ENCODE measurements around the gene CDS2. TPM values are rescaled to one million over a fixed set of nuclear protein-coding genes. Genes with fewer than 3 reads are reported as not detected.
A peak's percentile ranks its signal among the peaks of the same experiment; 100 is the strongest.

The CDS2 gene
- total and polyA plus RNA-seq, 2 of the 13 experiments (the other 11 are each of a cell fraction or from before 2014, with no cell fraction given), result 81.3 to 153 TPM

DNA sequence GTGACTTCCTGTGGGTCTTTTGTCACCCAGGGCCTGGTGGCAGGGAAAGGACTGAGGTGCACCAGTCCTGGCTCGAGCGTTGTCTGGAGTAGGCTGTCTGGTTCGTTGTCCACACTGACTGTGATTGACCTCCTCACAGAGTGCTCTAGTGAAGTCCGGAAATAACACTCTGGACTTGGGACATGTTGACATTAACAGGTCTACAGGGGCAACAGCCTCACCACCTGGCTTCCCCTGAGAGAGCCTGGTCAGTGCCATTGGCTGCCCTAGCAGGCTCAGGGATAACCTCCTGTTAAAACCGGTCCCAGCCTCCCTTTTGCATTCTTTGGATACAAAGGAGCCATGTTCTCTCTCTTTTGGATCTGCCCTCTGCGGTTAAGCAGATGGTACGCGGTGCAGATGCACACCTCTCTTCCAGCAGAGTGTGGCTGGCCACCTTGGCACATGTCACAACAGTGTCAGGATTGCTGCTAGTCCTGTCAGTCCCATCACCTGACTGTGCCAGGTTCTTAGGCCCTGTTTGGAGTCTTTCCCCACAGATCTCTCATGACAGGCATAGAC is 46.2 kb downstream of the CDS2 start (continued):
- TF ChIP-seq, protein P1, sequence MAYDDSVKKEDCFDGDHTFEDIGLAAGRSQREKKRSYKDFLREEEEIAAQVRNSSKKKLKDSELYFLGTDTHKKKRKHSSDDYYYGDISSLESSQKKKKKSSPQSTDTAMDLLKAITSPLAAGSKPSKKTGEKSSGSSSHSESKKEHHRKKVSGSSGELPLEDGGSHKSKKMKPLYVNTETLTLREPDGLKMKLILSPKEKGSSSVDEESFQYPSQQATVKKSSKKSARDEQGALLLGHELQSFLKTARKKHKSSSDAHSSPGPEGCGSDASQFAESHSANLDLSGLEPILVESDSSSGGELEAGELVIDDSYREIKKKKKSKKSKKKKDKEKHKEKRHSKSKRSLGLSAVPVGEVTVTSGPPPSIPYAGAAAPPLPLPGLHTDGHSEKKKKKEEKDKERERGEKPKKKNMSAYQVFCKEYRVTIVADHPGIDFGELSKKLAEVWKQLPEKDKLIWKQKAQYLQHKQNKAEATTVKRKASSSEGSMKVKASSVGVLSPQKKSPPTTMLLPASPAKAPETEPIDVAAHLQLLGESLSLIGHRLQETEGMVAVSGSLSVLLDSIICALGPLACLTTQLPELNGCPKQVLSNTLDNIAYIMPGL (CRISPR knock-in tag; IDR thresholded peaks at IDR 0.05; ENCODE audit: borderline replicate concordance in 1 of 2, low read depth in 1 of 2), result peak; percentile 35 to 76; a peak in 1 of 4 replicates
- TF ChIP-seq, protein P2, sequence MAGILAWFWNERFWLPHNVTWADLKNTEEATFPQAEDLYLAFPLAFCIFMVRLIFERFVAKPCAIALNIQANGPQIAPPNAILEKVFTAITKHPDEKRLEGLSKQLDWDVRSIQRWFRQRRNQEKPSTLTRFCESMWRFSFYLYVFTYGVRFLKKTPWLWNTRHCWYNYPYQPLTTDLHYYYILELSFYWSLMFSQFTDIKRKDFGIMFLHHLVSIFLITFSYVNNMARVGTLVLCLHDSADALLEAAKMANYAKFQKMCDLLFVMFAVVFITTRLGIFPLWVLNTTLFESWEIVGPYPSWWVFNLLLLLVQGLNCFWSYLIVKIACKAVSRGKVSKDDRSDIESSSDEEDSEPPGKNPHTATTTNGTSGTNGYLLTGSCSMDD (CRISPR knock-in tag; IDR thresholded peaks at IDR 0.05), result no peak
- TF ChIP-seq KMT2B (CRISPR knock-in tag; IDR thresholded peaks at IDR 0.05) (peak; percentile 63; the same call in 1 of the 2 replicates), ZNF234 (CRISPR knock-in tag; conservative IDR thresholded peaks at IDR 0.05) (no peak), PTBP1 (IDR thresholded peaks at IDR 0.05; ENCODE audit: low read depth, low read length, poor library complexity, severe bottlenecking) (no peak), ZNF136 (CRISPR knock-in tag; IDR thresholded peaks at IDR 0.05; ENCODE audit: low read depth) (no peak), CREM (IDR thresholded peaks at IDR 0.05) (no peak; the same call in 1 of the 2 replicates), CREM (CRISPR knock-in tag; IDR thresholded peaks at IDR 0.05) (no peak), SOX6 (IDR thresholded peaks at IDR 0.05) (no peak), SOX6 (CRISPR knock-in tag; IDR thresholded peaks at IDR 0.05) (peak; percentile 78), NBN (conservative IDR thresholded peaks at IDR 0.05) (no peak), NFYB (CRISPR knock-in tag; IDR thresholded peaks at IDR 0.05) (no peak), MXD4 (CRISPR knock-in tag; IDR thresholded peaks at IDR 0.05) (peak; percentile 76; the same call in 1 of the 2 replicates), ZBTB20 (CRISPR knock-in tag; IDR thresholded peaks at IDR 0.05; ENCODE audit: borderline replicate concordance, low read depth) (no peak), HNRNPLL (IDR thresholded peaks at IDR 0.05; ENCODE audit: low read depth, low read length, poor library complexity, severe bottlenecking) (no peak), ZFAT (CRISPR knock-in tag; conservative IDR thresholded peaks at IDR 0.05) (no peak)
- TF ChIP-seq, protein P3, sequence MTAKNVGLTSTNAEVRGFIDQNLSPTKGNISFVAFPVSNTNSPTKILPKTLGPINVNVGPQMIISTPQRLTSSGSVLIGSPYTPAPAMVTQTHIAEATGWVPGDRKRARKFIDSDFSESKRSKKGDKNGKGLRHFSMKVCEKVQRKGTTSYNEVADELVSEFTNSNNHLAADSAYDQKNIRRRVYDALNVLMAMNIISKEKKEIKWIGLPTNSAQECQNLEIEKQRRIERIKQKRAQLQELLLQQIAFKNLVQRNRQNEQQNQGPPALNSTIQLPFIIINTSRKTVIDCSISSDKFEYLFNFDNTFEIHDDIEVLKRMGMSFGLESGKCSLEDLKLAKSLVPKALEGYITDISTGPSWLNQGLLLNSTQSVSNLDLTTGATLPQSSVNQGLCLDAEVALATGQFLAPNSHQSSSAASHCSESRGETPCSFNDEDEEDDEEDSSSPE (CRISPR knock-in tag; IDR thresholded peaks at IDR 0.05), result no peak; the same call in 1 of the 2 replicates
- TF ChIP-seq, protein P4, sequence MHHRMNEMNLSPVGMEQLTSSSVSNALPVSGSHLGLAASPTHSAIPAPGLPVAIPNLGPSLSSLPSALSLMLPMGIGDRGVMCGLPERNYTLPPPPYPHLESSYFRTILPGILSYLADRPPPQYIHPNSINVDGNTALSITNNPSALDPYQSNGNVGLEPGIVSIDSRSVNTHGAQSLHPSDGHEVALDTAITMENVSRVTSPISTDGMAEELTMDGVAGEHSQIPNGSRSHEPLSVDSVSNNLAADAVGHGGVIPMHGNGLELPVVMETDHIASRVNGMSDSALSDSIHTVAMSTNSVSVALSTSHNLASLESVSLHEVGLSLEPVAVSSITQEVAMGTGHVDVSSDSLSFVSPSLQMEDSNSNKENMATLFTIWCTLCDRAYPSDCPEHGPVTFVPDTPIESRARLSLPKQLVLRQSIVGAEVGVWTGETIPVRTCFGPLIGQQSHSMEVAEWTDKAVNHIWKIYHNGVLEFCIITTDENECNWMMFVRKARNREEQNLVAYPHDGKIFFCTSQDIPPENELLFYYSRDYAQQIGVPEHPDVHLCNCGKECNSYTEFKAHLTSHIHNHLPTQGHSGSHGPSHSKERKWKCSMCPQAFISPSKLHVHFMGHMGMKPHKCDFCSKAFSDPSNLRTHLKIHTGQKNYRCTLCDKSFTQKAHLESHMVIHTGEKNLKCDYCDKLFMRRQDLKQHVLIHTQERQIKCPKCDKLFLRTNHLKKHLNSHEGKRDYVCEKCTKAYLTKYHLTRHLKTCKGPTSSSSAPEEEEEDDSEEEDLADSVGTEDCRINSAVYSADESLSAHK (CRISPR knock-in tag; IDR thresholded peaks at IDR 0.05; ENCODE audit: borderline replicate concordance), result no peak
- TF ChIP-seq, protein P5, sequence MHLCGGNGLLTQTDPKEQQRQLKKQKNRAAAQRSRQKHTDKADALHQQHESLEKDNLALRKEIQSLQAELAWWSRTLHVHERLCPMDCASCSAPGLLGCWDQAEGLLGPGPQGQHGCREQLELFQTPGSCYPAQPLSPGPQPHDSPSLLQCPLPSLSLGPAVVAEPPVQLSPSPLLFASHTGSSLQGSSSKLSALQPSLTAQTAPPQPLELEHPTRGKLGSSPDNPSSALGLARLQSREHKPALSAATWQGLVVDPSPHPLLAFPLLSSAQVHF (CRISPR knock-in tag; IDR thresholded peaks at IDR 0.05), result no peak
- TF ChIP-seq, protein P6, sequence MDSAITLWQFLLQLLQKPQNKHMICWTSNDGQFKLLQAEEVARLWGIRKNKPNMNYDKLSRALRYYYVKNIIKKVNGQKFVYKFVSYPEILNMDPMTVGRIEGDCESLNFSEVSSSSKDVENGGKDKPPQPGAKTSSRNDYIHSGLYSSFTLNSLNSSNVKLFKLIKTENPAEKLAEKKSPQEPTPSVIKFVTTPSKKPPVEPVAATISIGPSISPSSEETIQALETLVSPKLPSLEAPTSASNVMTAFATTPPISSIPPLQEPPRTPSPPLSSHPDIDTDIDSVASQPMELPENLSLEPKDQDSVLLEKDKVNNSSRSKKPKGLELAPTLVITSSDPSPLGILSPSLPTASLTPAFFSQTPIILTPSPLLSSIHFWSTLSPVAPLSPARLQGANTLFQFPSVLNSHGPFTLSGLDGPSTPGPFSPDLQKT (CRISPR knock-in tag; IDR thresholded peaks at IDR 0.05; ENCODE audit: borderline replicate concordance), result no peak

Measured in HepG2 (cell line).